BE2C (cell line): ENCODE measurements around the gene EMC9.

ENCODE experiments used
- DNase-seq: peaks from one replicate; pipeline ENCODE4 v3.0.0-alpha.2; 2020
- H3K27me3 ChIP-seq: fragments of 250-450 bp; sonication (Bioruptor Pico); 2 replicates; pipeline ENCODE4 v1.5.1; 2020; ENCODE audit warnings: mild to moderate bottlenecking
- H3K36me3 ChIP-seq: fragments of 250-450 bp; sonication (Bioruptor Pico); 2 replicates; pipeline ENCODE4 v1.5.1; 2020; ENCODE audit warnings: mild to moderate bottlenecking
- H3K4me1 ChIP-seq: fragments of 250-450 bp; sonication (Bioruptor Pico); 2 replicates; pipeline ENCODE4 v1.5.1; 2020
- H3K4me3 ChIP-seq: 2 replicates; pipeline ENCODE4 v1.5.1; 2011; ENCODE audit warnings: low read depth, low read length
- H3K9me3 ChIP-seq: fragments of 250-450 bp; sonication (Bioruptor Pico); 2 replicates; pipeline ENCODE4 v1.5.1; 2020
- TF ChIP-seq, protein P1 (sequence below): IDR thresholded peaks from 2 replicates; pipeline ENCODE4 v1.5.1; 2012; ENCODE audit warnings: mild to moderate bottlenecking, low read depth, low read length

The EMC9 gene

DNA sequence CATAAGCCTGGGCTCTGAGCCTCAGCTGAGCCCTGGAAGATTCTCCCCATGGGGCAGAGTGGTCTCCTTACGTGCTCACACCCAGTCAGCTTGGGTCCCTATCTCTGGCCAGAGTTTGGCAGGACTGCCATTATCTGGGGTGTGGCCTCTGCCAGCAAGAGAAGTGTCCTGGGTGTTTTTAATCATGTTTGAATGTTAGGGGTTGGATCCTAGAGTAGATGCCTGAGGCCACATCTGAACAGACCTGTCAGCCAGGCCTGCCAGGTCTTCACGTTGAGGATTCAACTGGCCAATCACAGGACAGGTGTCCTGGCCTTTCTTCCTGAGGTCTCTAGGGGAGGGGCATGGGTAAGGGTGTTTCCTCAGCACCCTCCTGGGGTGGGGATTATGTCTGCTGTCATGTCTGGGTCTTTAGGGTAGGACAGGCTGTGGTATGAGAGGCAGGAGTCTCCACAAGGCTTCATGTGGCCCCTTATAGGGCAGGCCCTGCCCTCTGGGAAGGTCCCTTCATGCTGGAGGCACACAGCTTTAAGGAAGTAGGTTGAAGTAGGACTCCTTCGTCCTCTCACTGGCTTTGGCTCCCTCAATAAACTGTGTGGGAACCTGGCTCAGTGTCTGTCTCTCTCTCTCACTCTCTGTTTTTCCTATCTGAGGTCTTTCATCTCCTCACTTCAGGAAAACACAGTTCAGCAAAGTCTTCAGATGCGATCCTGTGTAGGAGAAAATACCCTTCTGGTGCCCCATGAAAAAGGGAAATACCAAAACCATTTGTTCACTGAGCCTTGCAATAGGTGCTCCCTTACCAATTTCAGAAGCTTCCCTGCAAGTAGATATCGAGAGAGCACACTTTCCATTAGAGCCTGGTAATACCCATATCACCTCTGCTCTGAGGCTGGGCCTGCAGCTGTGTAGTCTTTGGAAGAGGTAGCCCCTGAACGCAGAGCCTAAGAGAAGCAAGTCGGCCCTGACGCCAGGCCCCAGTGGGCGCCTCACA lies 17.7 kb downstream of the EMC9 start:
- TF ChIP-seq, protein P1, sequence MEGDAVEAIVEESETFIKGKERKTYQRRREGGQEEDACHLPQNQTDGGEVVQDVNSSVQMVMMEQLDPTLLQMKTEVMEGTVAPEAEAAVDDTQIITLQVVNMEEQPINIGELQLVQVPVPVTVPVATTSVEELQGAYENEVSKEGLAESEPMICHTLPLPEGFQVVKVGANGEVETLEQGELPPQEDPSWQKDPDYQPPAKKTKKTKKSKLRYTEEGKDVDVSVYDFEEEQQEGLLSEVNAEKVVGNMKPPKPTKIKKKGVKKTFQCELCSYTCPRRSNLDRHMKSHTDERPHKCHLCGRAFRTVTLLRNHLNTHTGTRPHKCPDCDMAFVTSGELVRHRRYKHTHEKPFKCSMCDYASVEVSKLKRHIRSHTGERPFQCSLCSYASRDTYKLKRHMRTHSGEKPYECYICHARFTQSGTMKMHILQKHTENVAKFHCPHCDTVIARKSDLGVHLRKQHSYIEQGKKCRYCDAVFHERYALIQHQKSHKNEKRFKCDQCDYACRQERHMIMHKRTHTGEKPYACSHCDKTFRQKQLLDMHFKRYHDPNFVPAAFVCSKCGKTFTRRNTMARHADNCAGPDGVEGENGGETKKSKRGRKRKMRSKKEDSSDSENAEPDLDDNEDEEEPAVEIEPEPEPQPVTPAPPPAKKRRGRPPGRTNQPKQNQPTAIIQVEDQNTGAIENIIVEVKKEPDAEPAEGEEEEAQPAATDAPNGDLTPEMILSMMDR = no peak
- Histone ChIP-seq H3K9me3 (no peaks in the 10 kb centered on the region), H3K4me1 (no peaks in the 10 kb centered on the region), H3K4me3 (no peak overlapping the region), H3K27me3 (no peaks in the 10 kb centered on the region), H3K36me3 (peaks cover 14% of the 10 kb centered on the region)
- DNase-seq = no peak

DNA sequence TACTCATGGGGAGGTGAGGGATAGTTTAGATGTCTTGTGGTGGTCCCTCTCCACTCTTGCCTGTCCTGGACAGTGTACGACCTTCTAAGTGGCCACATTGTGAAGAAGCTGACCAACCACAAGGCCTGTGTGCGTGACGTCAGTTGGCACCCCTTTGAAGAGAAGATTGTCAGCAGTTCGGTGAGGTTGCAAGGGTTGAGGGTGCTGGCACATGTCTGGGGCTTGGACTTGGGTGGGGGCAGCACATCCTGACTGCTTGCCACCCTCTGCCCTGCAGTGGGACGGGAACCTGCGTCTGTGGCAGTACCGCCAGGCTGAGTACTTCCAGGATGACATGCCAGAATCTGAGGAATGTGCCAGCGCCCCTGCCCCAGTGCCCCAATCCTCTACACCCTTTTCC lies 18.5 kb downstream of the EMC9 start:
- Histone ChIP-seq H3K4me1 (no peaks in the 10 kb centered on the region), H3K36me3 (peaks cover 14% of the 10 kb centered on the region), H3K27me3 (no peaks in the 10 kb centered on the region), H3K9me3 (no peaks in the 10 kb centered on the region), H3K4me3 (no peak overlapping the region)
- DNase-seq = no peak
- TF ChIP-seq, protein P1 = no peak

DNA sequence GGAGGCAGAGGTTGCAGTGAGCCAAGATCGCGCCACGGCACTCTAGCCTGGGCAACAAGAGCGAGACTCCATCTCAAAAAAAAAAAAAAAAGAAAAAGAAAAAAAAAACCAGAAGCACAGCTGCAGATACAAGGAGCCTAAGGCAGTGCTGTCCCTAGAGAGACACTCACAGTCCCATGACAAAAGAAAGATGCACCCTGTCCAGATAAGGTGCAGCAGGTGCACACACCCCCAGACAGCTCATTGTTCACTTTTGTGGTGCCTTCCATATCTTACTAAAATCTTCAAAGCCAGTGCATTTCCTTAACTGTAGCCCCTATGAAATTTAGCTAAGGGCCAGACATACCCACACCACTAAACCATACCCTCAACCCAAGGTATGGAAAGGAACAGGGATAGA lies 19.0 kb downstream of the EMC9 start:
- Histone ChIP-seq H3K27me3 (no peaks in the 10 kb centered on the region), H3K4me1 (no peaks in the 10 kb centered on the region), H3K4me3 (no peak overlapping the region), H3K9me3 (no peaks in the 10 kb centered on the region), H3K36me3 (peaks cover 14% of the 10 kb centered on the region)
- no peak for DNase-seq
- TF ChIP-seq, protein P1 = no peak

DNA sequence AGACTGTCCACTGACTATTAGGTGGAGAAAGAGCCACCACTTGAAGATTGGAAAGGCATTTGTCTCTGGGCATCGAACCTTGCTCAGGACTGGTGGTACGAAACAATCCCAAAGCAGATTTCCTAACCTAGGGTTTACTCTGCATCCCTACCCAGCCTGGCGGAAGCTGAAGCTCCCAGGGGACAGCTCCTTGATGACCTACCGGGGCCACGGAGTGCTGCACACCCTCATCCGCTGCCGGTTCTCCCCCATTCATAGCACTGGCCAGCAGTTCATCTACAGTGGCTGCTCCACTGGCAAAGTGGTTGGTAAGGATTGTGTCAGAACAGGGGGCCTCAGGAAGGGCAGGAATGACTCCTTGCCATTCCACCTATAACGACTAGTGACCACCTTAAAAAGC lies 20.2 kb downstream of the EMC9 start:
- Histone ChIP-seq H3K4me3 (no peak overlapping the region), H3K36me3 (peaks cover 14% of the 10 kb centered on the region), H3K9me3 (no peaks in the 10 kb centered on the region), H3K4me1 (no peaks in the 10 kb centered on the region), H3K27me3 (no peaks in the 10 kb centered on the region)
- no peak for DNase-seq
- TF ChIP-seq, protein P1 = no peak

DNA sequence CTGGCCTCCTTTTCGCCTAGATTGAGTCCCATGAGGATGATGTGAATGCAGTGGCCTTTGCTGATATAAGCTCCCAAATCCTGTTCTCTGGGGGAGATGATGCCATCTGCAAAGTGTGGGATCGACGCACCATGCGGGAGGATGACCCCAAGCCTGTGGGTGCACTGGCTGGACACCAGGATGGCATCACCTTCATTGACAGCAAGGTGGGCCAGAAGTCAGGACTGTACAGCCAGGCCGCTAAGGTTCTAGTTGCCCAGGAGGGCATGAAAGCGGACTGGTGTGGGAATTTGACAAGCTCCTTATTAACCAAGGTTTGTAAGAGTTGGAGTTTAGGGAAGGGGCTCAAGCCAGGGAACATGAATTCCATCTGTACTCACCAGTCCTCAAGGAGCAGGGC lies 21.7 kb downstream of the EMC9 start:
- DNase-seq = no peak
- Histone ChIP-seq H3K36me3 (peaks cover 14% of the 10 kb centered on the region), H3K4me3 (no peak overlapping the region), H3K27me3 (no peaks in the 10 kb centered on the region), H3K4me1 (no peaks in the 10 kb centered on the region; the same call in 1 of the 2 replicates), H3K9me3 (no peaks in the 10 kb centered on the region)
- TF ChIP-seq, protein P1 = no peak

DNA sequence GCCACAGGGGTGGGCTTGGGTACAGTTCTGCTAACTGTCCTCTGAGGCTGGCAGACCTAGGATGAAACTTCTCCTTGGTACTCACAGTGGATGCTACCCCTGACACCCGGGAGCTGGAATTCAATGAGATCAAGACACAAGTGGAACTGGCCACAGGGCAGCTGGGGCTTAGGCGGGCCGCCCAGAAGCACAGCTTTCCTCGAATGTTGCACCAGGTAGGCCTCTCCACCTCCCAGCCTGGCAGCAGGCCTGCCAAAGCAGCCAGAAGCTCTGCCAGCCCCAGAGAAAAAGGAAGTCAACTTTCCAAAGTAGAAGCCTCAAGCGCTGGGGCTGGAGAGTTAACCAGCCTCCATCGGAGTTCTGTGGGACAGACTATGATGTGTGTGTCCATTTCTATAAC lies 24.2 kb downstream of the EMC9 start:
- no peaks in the 10 kb centered on the region; the same call in 1 of the 2 replicates for H3K4me1 ChIP-seq
- H3K4me3 ChIP-seq = no peak overlapping the region
- DNase-seq = no peak
- H3K9me3 ChIP-seq = no peaks in the 10 kb centered on the region
- peaks cover 14% of the 10 kb centered on the region for H3K36me3 ChIP-seq
- TF ChIP-seq, protein P1 = no peak
- no peaks in the 10 kb centered on the region for H3K27me3 ChIP-seq
